ENCODE measurements around the gene ASPA. TPM values are rescaled to one million over a fixed set of nuclear protein-coding genes. Genes with fewer than 3 reads are reported as not detected.
"Not testable (repeated sequence)": the region's sequence is repeated elsewhere in the genome, so short reads cannot be mapped to it uniquely, and the experiment has no call there.

Gene ASPA
- total RNA-seq, 1 donor: 0.36 TPM

GRCh38 chr17:3440451-3440850, 35.3 kb upstream of the ASPA start:
- Histone ChIP-seq H3K27ac (ENCODE audit: low read depth, low read length) (no peak overlapping the region), H4K20me1 (ENCODE audit: insufficient read depth, low read length) (no peaks in the 10 kb centered on the region), H3K36me3 (ENCODE audit: insufficient read depth, low read length) (no peaks in the 10 kb centered on the region), H3K79me2 (ENCODE audit: insufficient read depth, low read length) (no peaks in the 10 kb centered on the region), H3K4me3 (ENCODE audit: insufficient read depth, low read length) (no peak overlapping the region), H3K9me3 (ENCODE audit: low read depth, low read length) (no peaks in the 10 kb centered on the region), H3K27me3 (ENCODE audit: insufficient read depth, low read length) (no peaks in the 10 kb centered on the region), H3K4me1 (ENCODE audit: insufficient read depth, low read length) (no peaks in the 10 kb centered on the region), H2AFZ (ENCODE audit: low read length) (no peak overlapping the region), H3K4me2 (ENCODE audit: insufficient read depth, low read length) (no peak overlapping the region)
- DNase-seq (ENCODE audit: insufficient read length, low spot score, missing footprints): no peak
- TF ChIP-seq CTCF (IDR thresholded peaks at IDR 0.05; ENCODE audit: extremely low read depth, low read depth, low read length): no peak

- Histone ChIP-seq H3K9me3 (ENCODE audit: low read depth, low read length) (no peaks in the 10 kb centered on the region), H3K27me3 (ENCODE audit: insufficient read depth, low read length) (no peaks in the 10 kb centered on the region), H4K20me1 (ENCODE audit: insufficient read depth, low read length) (no peaks in the 10 kb centered on the region), H2AFZ (ENCODE audit: low read length) (no peak overlapping the region), H3K36me3 (ENCODE audit: insufficient read depth, low read length) (no peaks in the 10 kb centered on the region), H3K4me3 (ENCODE audit: insufficient read depth, low read length) (no peak overlapping the region), H3K79me2 (ENCODE audit: insufficient read depth, low read length) (no peaks in the 10 kb centered on the region), H3K4me2 (ENCODE audit: insufficient read depth, low read length) (no peak overlapping the region), H3K27ac (ENCODE audit: low read depth, low read length) (no peak overlapping the region), H3K4me1 (ENCODE audit: insufficient read depth, low read length) (no peaks in the 10 kb centered on the region)
- no peak for DNase-seq (ENCODE audit: insufficient read length, low spot score, missing footprints)
- TF ChIP-seq CTCF (IDR thresholded peaks at IDR 0.05; ENCODE audit: extremely low read depth, low read depth, low read length): no peak
Measured at GRCh38 chr17:3447625-3448024, 28.2 kb upstream of the ASPA start.

- no peaks in the 10 kb centered on the region for H3K79me2 ChIP-seq (ENCODE audit: insufficient read depth, low read length)
- H4K20me1 ChIP-seq (ENCODE audit: insufficient read depth, low read length): no peaks in the 10 kb centered on the region
- no peak for DNase-seq (ENCODE audit: insufficient read length, low spot score, missing footprints)
- H3K9me3 ChIP-seq (ENCODE audit: low read depth, low read length): no peaks in the 10 kb centered on the region
- H2AFZ ChIP-seq (ENCODE audit: low read length): no peak overlapping the region
- no peak overlapping the region for H3K4me3 ChIP-seq (ENCODE audit: insufficient read depth, low read length)
- H3K27ac ChIP-seq (ENCODE audit: low read depth, low read length): no peak overlapping the region
- TF ChIP-seq CTCF (IDR thresholded peaks at IDR 0.05; ENCODE audit: extremely low read depth, low read depth, low read length): no peak
- H3K4me1 ChIP-seq (ENCODE audit: insufficient read depth, low read length): no peaks in the 10 kb centered on the region
- no peaks in the 10 kb centered on the region for H3K36me3 ChIP-seq (ENCODE audit: insufficient read depth, low read length)
- no peak overlapping the region for H3K4me2 ChIP-seq (ENCODE audit: insufficient read depth, low read length)
- no peaks in the 10 kb centered on the region for H3K27me3 ChIP-seq (ENCODE audit: insufficient read depth, low read length)
Measured at GRCh38 chr17:3448059-3448665, 27.6 kb upstream of the ASPA start.

GRCh38 chr17:3466355-3466754, 9.4 kb upstream of the ASPA start:
- H3K27me3 ChIP-seq (ENCODE audit: insufficient read depth, low read length); H3K4me3 ChIP-seq (ENCODE audit: insufficient read depth, low read length); H3K36me3 ChIP-seq (ENCODE audit: insufficient read depth, low read length); H3K27ac ChIP-seq (ENCODE audit: low read depth, low read length); H4K20me1 ChIP-seq (ENCODE audit: insufficient read depth, low read length); H3K79me2 ChIP-seq (ENCODE audit: insufficient read depth, low read length); H3K4me2 ChIP-seq (ENCODE audit: insufficient read depth, low read length); H3K9me3 ChIP-seq (ENCODE audit: low read depth, low read length); H3K4me1 ChIP-seq (ENCODE audit: insufficient read depth, low read length); H2AFZ ChIP-seq (ENCODE audit: low read length); DNase-seq (ENCODE audit: insufficient read length, low spot score, missing footprints): not testable (repeated sequence)
